AG08395 (cell line): ENCODE data around the gene SYT17.

Source experiments
- DNase-seq: peaks from one replicate; pipeline ENCODE4 v3.0.0; 2012; ENCODE audit warnings: mixed read lengths, low spot score

The SYT17 gene

DNA sequence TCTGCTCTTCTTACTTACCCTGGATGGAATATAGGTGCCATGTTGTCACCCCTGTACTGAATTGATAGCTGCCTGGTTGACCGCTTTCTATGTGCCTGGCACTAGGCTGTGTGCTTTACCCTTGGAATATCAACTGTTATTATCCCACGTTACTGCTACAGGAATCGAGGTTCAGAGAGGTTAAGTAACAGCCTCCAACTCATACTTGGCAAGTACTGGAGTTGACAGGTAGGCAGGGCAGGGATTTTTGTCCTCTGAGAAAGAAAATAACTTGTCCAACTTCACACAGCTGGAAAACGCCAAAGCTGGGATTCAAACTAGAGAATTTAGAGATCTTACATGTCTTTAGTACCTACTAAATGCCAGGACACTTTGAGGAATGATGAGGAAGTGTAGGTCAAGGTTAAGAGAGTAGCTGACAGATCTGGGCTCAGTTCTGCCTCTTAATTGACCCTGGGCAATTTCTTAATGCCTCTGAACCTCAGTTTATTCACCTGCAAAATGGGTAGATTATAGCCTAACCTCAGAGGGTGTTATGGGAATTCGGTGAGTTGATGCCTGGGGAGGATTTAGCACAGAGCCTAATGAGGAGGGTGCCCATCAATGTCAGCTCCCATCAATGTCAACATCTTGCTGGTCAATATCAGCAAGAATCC lies 28.5 kb upstream of the SYT17 start:
- DNase-seq = no peak

DNA sequence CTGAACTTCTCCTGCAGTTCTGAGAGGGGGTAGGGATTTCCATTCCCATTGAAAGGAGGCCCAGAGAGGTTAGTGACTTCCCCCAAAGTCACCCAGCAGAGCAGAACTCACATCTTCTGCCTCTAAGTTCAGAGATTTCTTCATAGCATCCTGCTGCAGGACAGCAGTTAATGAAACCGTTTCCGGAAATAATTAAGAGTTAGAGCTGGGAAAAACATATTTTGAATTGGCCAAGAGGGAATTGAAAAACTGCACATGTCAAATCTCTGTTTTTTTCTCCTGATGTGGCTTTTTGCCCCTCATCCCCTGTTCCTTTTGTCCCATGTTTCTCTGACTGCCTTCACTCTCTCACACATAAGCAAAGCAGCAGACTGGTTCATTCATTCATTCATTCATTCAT lies 27.6 kb upstream of the SYT17 start:
- no peak for DNase-seq

DNA sequence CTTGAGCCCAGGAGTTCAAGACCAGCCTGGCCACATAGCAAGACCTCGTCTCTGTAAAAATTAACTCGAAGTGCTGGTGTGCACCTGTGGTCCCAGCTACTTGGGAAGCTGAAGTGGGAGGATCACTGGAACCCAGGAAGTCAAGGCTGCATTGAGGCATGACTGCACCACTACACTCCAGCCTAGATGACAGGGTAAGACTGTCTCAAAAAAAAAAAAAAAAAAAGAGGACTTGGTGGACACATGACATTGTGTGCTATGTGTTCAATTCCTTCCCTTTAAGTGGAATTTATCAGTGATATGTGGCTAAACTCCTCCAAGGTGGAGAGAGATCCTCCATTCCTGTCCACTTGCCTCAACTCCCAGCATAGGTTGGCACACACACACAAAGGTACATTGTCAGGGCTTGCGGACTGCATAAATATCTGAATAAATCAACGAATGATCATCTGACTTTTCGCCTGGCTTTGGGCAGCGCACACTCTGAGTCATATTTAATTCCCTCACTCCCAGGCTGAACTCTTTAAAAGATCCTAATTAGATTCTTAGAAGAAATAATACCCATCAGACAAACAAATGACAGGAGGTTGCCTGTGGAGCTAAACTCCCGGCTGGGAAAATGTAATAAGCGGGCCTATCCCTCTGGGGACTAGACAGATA lies 25.0 kb upstream of the SYT17 start:
- DNase-seq = no peak

DNA sequence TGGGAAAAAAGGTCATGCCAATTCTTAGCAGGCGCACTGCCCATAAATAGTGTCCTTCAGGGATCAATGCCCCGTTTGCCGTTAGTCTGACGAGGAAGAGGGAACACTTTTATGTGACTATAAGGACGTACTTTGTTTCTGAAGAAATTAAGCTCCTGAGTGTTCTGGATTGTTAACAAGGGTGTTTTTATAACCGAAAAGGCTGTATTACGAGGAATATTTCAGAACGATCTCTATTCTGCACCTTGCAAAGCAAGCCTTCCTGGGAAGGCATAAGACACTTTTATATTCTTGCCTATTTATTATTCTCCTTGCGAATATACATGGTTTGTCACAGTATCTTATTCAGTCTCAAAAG lies 24.5 kb upstream of the SYT17 start:
- no peak for DNase-seq

DNA sequence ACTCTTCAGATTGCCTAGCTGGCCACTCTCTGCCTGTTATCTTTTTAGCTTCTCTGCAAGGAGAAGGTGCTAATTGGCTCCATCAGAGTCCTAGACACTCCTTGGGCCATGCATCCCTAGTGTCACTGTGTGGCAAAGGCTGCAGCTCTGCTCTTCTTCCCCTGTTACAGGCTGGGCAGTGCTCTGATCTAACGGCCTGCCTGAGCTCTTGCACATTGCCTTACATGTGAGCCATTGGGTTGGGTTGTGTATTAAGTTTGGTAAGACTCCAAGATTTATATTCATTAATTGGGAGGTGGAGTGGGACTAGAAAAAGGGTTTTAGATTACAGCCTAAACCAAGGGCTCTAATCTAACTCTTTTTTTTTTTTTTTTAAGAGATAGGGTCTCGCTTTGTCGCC lies 23.0 kb upstream of the SYT17 start:
- no peak for DNase-seq

DNA sequence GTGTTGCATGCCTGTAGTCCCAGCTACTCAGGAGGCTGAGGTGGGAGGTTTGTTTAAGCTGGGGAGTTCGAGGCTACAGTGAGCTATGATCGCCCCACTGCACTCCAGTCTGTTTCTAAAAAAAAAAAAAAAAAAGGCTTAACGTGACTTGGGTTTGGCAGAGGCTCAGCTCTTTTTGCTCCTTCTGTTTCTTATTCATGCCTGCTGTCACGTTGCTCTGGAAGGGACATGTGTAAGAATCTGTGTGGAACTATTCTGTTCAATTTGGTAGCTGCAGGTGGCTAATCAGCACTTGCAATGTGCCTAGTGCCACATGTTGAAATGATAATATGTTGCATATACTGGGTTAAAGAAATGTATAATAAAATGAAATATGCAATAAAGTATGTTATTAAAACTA lies 20.9 kb upstream of the SYT17 start:
- DNase-seq = no peak

DNA sequence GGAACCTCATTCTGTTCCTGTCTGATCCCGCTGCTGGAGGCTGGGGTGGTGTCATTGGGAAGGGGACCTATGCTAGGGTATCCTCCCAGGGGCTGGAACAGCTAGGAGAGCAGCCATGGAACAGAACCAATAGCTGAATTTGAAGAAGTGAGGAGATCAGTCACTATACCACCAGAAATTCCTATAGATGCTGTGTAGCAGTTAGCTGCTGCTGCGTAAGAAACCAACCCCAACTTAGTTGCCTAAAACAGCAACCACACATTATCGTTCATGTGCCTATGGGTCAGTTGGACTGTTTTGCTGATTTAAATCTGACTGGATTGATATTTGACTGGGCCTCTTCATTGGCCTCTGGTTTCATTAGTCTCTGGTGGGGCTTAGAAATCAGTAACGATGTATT lies 20.4 kb upstream of the SYT17 start:
- no peak for DNase-seq

DNA sequence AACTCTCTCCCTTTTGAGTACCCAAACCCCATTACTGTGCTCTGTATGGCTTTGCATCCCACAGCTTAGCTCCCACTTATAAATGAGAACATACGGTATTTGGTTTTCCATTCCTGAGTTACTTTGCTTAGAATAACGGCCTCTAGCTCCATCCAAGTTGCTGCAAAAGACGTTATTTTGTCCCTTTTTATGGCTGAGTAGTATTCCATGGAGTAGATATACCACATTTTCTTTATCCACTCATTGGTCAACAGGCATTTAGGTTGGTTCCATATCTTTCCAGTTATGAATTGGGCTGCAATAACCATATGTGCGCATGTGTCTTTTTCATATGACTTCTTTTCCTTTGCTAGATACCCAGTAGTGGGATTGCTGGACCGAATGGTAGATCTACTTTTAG lies 19.9 kb upstream of the SYT17 start:
- no peak for DNase-seq

DNA sequence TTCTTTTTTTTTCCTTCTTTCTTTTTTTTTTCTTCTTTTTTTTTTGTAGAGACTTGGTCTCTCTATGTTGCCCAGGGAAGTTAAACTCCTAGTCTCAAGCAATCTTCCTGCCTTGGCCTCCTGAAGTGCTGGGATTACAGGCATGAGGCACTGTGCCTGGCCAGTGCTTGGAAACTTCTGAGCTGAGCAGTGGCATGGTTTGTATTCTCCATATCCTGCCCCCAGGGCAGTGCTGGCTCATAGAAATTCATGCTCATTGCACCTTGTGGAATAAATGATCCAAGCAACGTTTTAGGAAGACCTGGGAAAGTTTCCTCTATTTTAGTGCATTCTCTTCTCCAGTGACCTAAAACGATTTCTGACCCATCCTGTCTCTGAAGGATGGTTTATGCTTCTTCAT lies 16.7 kb upstream of the SYT17 start:
- DNase-seq = no peak

DNA sequence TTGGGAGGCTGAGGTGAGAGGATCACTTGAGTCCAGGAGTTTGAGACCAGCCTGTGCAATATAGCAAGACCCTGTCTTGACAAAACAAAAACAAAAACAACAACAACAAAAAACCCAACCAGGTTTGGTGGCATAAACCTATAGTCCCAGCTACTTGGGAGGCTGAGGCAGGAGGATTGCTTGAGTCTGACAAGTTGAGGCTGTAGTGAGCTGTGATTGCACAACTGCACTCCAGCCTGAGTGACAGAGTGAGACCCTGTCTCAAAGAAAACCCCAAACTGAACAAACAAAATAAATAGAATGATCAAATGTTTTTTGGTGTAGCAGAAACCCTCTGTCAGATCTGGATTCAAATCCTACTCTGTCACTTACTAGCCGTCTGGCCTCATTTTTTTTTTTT lies 16.0 kb upstream of the SYT17 start:
- no peak for DNase-seq

DNA sequence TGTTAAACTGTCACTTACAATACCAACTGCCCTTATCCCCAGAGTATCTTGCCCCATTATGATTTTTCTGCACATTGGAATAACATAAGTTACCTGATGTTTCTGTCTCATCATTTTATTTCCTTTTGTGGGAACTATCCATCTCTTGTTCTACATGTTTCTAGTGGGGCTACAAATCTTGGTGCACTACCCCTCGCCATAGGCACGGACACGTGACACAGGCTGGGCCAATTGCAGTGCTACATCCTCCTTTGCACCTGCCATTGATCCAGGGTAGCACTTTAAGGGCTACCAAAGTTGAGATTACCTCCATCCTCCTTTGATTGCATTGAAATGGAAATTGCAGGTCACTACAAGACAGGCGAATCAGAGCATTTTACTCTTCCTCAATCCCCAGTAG lies 14.2 kb upstream of the SYT17 start:
- DNase-seq = no peak

DNA sequence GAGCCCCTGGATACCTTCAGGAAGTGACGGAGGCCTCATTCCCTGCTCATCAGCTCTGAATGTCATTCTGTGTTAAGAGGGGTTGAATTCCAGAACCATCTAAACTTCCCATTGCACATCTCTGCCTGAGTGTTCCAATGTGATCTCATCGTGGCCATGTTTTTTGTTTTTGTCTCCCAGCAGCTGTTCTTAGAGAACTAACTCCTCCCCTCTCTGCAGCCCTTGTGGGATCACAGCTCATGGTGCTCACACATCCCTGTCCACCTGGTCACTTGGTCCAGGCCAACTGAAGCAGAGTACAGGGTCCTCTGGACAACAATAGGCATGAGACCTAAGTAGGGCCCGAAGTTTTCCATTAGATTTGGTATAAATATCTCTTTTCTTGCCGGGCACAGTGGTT lies 6.0 kb upstream of the SYT17 start:
- DNase-seq = no peak

DNA sequence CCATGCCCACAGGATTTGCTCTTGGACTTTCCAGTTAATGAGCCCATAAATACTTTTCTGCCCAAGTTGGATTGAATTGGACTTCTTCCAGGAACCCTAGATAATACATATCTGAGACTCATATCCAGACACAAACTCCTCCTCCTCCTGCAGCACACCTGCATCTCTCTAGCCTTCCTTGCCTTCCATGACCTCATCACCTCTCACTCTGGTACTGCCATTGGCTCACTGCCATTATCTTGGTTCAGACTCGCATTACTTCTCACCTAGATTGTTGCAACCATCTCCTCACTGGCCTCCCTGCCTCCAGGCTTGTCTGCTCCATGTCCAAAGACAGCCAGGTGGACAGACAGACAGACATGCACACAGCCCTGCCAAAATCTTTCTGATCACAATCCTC lies 4.8 kb upstream of the SYT17 start:
- no peak for DNase-seq

DNA sequence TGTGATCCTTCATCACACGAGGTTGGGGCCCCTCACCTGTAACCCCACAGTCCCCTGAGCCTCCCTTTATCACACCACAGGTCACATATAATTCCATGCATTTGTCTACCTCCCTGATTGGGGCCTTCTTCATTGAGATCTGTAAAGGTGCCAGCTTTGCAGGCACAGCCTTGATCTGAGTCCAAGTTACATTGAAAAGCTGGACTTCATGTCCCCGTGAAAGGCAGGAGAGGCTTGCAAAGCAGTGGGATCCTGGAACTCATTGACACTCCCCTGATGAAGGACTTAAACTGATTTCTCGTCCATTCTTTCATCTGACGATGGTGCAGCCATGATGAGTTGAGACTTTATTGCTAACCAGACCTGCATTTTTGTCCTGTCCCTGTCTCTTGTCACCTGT lies 3.8 kb upstream of the SYT17 start:
- DNase-seq = no peak

DNA sequence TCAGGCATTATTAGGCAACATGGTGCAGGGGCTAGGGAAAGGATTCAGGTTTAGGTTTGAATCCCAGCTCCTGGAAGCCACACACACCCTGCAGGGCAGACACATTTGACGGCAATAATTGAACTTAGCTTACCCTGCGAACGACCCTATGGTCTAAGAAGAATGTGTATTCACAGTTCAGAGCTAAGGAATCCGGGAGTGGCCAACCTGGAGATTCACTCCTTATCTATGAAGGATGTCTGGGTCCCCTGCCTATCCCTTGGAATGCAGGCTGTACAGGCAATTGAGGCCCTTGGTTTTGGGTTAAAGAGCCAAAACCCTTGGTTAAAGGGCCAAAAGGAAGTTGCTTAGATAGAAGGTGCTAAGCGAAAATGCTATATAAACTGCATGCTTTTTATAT lies 2.9 kb upstream of the SYT17 start:
- DNase-seq = no peak

DNA sequence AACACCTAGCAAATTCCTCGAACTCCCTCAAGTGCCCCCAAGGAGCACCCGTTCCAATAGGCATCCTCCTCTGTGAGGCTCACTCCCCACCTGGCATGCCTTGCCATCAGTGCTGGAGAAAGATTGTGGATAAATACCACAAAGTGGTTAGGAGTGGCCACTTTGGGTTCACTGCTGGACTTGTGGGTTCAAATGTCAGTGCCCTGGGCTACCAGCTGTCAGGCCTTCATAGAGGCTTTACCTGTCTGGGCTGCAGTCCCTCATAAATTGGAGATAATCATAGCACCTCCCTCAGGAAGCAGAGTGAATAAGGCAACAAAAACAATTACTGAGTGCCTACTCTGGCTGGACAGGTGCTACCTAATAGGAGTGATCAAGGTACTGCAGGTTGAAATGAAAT lies 1.5 kb upstream of the SYT17 start:
- no peak for DNase-seq

DNA sequence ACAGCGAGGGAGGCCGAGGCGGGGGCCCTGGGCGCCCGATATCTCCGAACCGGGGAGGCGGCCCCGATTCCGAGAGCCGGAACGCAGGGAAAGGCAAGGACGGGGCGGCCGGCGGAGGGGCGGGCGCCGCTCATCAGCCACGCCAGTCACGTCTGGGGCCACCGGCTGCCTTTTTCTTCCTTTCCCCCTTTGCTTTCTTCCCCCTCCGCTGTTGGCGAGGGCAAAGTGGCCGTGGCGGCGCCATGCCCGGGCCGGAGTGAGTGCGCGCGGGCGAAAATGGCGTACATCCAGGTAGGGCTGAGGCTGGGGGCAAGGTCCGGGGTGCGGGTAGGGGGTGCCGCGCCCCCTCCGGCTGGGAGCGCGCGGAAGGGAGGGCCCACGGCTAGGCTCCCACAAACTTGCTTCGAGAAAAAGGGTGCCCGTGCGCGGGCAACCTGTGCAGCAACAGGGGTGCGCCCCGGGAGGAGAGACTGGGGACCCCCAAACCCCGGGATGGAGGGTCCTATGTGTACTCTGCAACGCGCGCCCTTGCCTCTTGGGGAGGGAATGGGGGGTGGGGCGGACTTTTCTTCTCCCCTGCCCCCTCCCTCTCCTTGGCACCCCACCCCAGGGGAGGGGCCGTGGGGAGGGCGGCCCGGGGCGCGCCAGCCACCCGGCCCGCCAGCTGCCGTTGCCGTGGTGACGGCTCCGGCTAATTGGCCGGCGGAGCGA lies 486 bp downstream of the SYT17 start:
- no peak for DNase-seq

DNA sequence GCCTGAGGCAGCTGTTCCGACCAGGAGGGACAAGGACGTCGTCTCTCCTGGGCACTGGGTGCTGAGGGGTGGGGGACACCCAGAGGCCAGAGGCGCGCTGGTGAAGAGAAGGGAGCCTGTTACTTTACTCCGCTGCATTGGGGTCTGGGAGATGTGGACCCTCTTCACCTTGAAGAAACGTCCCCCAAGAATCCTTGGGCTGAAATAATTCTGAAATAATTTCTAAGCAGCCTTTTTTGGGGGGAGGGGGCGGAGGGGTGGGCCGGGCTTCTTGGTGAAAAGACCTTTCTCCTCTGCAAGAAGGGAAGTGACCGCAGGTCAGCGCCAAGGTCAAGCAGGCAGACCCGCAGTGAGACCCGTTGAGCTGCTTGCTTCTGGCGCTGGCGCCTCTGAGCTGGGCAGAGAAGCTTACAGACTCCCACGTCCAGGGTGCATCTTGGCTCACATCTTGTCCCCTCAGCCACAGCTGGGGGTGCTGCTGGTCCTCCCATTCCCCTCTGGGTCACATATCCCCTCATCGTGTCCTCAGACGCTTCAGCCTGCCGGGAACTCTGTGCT lies 1.1 kb downstream of the SYT17 start:
- DNase-seq = no peak

DNA sequence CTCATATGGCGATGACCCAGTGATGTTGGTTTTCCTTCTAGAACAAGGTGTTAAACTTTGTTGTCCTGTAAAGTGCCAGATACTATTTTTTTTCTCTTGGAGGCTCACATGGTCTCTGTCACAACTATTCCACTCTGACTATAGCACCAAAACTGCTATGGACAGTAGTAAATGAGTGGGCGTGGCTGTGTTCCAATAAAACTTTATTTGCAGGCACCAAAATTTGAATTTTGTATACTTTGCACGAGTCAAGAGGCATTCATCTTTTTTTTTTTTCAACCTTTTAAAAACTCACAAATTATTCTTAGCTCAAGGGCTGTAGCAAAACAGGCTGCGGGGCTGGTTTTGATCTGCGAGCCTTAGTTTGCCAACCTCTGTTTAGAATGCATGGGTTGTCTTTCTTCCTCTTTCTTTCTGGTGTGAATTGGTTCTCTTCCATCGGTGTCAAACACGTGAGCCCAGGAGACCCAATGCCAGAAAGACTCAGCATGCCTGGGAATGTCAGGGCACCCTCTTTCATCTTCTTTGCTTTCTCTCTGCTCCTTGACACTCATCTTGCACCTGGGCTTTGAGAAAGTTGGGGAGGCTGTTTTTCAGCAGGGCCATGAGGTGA lies 2.1 kb downstream of the SYT17 start:
- DNase-seq = no peak

DNA sequence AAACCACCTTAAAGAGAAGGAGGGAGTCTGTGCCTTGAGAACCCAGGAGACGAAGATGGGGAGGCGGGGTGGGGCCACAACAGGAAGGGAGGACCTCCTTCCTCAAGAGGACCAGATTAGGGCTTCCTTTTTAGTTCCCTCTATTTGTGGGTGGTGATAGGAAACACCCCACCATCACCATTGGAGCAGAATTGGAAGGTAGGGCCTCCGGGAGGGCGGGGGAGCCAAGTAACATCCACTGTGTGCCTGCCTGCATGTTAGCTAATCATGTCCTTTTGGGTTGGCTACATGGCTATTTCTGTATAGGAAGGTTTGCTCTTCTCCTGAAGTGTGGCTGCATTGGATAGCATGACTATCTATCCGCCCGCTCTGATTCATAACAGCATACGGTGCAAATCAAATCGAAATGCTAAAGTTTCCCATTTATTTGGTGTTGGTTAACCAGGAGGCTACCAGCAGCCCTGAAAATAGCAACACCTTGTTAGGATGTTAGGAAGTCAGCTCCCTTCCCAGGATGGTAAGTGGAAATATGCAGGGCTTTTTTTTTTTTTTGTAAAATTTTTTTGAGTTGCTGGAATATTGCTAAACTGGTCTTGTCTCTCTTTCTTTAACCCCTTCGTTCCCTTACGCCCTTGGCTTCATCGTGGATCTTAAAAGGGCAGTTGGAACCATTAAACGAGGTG lies 4.2 kb downstream of the SYT17 start:
- DNase-seq = no peak

DNA sequence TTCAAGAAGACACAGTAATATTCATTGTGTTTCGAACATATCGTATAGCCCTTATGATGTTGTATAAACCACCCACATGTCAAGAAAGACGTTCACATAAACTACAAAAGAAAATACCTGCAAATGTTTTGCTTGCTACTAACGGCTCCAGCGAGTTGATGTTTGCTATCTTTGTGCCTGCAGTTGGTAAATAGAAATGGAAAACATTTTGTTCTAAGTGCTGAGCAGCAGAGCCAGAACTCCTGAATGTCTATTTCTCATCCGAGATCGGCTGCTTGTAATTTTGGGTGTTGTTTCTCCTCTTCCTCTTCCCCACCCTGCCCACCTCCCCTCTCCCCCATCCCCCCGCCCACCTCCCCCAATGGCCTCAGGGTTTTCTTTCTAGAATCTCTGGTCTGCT lies 5.0 kb downstream of the SYT17 start:
- no peak for DNase-seq

DNA sequence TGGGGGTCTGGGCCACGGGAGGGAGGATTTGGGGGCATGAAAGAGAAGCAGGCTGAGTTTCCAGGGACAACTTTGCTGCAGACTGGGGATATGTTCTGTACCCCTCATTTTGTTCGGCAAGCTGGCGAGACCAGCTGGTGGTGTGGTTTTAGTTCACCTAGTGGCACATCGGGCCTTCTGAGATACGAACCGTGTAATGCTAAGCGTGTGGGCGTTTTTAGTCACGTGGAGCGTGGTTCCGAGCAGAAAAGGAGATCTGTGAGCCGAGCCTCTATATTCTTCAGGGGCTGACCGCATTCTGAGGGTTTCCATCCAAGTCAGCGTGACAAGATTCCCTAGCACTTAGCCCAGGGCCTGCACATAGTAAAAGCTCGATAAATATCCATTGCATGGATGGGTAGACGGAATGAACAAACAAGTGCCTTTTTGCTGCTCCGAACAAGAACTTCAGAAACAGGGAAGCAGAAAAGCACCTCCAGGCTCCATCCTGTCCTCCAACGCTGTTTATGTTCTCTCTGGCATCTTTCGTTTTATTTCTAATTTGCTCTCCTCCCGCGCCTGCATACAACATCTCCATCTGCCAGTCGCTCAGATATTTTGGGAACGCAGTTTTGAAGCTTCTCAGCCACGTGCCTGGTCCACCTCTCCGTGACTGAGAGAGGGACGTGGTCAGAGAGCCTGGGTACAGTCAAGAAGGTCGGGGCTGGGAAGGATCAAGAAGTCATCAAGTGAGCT lies 5.8 kb downstream of the SYT17 start:
- no peak for DNase-seq
